ENCODE data around the gene DPPA3. TPM values are rescaled to one million over a fixed set of nuclear protein-coding genes. Genes with fewer than 3 reads are reported as not detected.
"Not testable (repeated sequence)": the region's sequence is repeated elsewhere in the genome, so short reads cannot be mapped to it uniquely, and the experiment has no call there.

DPPA3 gene
- total RNA-seq, 4 donors from 2014 or later, result not detected

GRCh38 chr12:7729746-7730145 lies 18.5 kb downstream of the DPPA3 start:
- no peak overlapping the region for H3K4me3 ChIP-seq
- 33 to 54% methylated on average over 3 to 4 of the region's 4 CpGs for WGBS, 2 donors (ENCODE audit: low coverage in 1 of 2)
- no peaks in the 10 kb centered on the region for H3K4me1 ChIP-seq
- H3K27ac ChIP-seq, result no peak overlapping the region
- no peak for ATAC-seq
- peaks cover 0 to 11% (median 0%) of the 10 kb centered on the region in 3 donors for H3K9me3 ChIP-seq
- TF ChIP-seq POLR2AphosphoS5 (IDR thresholded peaks at IDR 0.05) (no peak), CTCF (IDR thresholded peaks at IDR 0.05) (no peak), POLR2A (IDR thresholded peaks at IDR 0.05) (no peak), EP300 (IDR thresholded peaks at IDR 0.05) (no peak)
- no peaks in the 10 kb centered on the region for H3K36me3 ChIP-seq
- peaks cover 4% of the 10 kb centered on the region for H3K27me3 ChIP-seq

- not testable (repeated sequence) for H3K36me3 ChIP-seq, H3K4me3 ChIP-seq, H3K27me3 ChIP-seq, H3K4me1 ChIP-seq, H3K27ac ChIP-seq, ATAC-seq
- peaks cover 0 to 11% (median 0%) of the 10 kb centered on the region in 3 donors for H3K9me3 ChIP-seq
Measured at GRCh38 chr12:7730984-7731383, 19.8 kb downstream of the DPPA3 start.

- no peaks in the 10 kb centered on the region for H3K4me1 ChIP-seq
- H3K27me3 ChIP-seq, result no peaks in the 10 kb centered on the region
- WGBS, 2 donors (ENCODE audit: low coverage in 1 of 2), result 22 to 32% methylated on average over 3 to 5 of the region's 5 CpGs
- no peak overlapping the region for H3K4me3 ChIP-seq
- ATAC-seq, result no peak
- no peak overlapping the region for H3K27ac ChIP-seq
- TF ChIP-seq POLR2AphosphoS5 (IDR thresholded peaks at IDR 0.05) (no peak), EP300 (IDR thresholded peaks at IDR 0.05) (no peak), CTCF (IDR thresholded peaks at IDR 0.05) (no peak), POLR2A (IDR thresholded peaks at IDR 0.05) (no peak)
- peaks cover 0 to 11% (median 0%) of the 10 kb centered on the region in 3 donors for H3K9me3 ChIP-seq
- H3K36me3 ChIP-seq, result no peaks in the 10 kb centered on the region
Measured at GRCh38 chr12:7731486-7731885, 20.3 kb downstream of the DPPA3 start.

DNA sequence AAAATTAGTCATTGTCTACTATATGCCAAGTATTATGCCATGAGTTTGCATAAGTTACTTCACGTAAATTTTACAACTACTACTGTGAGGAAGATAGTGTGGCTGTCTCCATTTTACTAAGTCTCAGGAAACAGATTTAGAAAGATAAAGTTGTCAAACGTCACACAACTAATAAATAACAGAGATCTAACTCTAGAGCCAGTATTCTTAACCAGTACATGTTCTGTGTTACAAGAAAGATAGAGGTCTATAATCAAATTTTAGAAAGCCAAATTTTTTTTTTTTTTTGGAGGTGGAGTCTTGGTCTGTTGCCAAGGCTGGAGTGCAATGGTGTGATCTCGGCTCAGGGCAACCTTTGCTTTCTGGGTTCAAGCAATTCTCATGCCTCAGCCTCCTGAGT lies 21.8 kb downstream of the DPPA3 start:
- Histone ChIP-seq H3K27me3 (no peaks in the 10 kb centered on the region), H3K4me3 (no peak overlapping the region), H3K36me3 (no peaks in the 10 kb centered on the region), H3K27ac (no peak overlapping the region), H3K4me1 (no peaks in the 10 kb centered on the region), H3K9me3 (peaks cover 0 to 5% (median 0%) of the 10 kb centered on the region in 3 donors)
- TF ChIP-seq POLR2A (IDR thresholded peaks at IDR 0.05) (no peak), CTCF (IDR thresholded peaks at IDR 0.05) (no peak), EP300 (IDR thresholded peaks at IDR 0.05) (no peak), POLR2AphosphoS5 (IDR thresholded peaks at IDR 0.05) (no peak)
- no peak for ATAC-seq
- WGBS, 2 donors (ENCODE audit: low coverage in 1 of 2), result 40 to 52% methylated on average over 3 of the region's 3 CpGs

DNA sequence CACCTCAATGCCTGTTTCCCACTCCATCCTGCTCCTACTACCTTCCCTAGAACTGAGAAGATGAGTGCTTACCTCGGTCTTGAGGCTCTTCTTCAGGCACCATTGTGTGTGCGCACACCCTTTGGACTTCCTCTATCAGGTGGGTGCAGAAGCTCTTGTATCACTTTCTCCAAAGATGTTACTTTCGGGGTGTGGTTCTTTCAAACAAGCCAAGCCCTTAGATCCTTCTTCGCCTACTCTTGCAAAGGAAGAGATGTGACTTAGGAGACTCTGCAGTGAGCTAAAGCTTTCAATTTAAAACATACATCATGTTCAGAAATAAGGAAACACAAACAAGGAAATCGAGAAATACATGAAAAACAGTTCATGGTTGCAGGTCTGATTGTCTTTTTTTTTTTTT lies 36.0 kb downstream of the DPPA3 start, which contains the start of gene CLEC4C:
Gene CLEC4C (minus strand): TSS at position 130 of the 400 bp plus-strand sequence. CDS start 27 bp downstream, at position 103.
- no peak for TF ChIP-seq CTCF (IDR thresholded peaks at IDR 0.05)
- Histone ChIP-seq H3K9me3 (peaks cover 0 to 9% (median 0%) of the 10 kb centered on the region in 3 donors), H3K27ac (no peak within 1 kb of the TSS), H3K27me3 (no peaks in the 10 kb centered on the region), H3K36me3 (no peaks in the 10 kb centered on the region), H3K4me1 (no peaks in the 10 kb centered on the region), H3K4me3 (no peak within 1 kb of the TSS)
- no peak for ATAC-seq
- 63 to 77% methylated on average over 4 to 5 of the region's 5 CpGs for WGBS, 2 donors (ENCODE audit: low coverage in 1 of 2)
